ENCODE results near the gene MCRIP1. TPM values are rescaled to one million over a fixed set of nuclear protein-coding genes. Genes with fewer than 3 reads are reported as not detected.

The MCRIP1 gene
- total RNA-seq, 1 experiment from 2014 or later, result 30.9 TPM

DNA sequence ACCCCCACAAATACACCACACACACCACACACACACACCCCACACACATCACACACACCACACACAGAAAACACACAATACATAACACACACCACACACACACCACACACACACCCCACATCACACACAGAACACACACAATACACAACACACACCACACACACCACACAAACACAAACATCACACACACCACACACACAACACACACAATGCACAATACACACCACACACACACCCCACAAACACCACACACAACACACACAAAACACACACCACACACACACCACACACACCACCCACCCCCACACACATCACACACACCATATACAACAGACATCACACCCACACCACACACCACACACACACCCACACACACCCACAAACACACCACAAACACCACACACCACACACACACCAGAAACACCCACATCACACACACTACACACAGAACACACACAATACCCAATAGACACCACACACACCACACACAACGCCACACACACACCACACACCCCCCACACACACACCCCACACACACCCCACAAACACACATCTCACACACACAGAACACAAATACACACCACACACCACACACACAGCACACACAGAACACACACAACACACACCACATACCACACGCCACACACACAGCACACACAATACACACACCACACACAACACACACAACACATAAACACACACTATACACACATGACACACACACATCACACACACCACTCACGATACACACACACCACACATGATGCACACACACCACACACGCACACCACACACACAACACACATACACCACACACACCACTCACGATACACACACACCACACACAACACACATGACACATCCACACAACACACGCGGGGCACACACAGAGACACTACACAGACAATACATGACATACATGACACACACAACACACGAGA lies 40.1 kb downstream of the MCRIP1 start:
- DNase-seq (ENCODE audit: low read depth), result no peak
- in situ Hi-C loops (cut with HindIII; ENCODE audit: low pct_unique_long_range_greater_than_20kb, low sequenced_read_pairs), result no loop called here

Other genes starting within 250 kb of the MCRIP1 start
- 79.9 and 88.1 TPM in 2 replicates for gene NPLOC4, start 196.2 kb downstream of the MCRIP1 start, total RNA-seq (2014; rRNA removed; shearing (Covaris generic); ENCODE audit: low replicate concordance)
- 9.6 and 18.9 TPM in 2 replicates for gene TSPAN10, start 196.1 kb downstream of the MCRIP1 start, total RNA-seq (2014; rRNA removed; shearing (Covaris generic); ENCODE audit: low replicate concordance)
- gene PDE6G, start 176.7 kb downstream of the MCRIP1 start, total RNA-seq (2014; rRNA removed; shearing (Covaris generic); ENCODE audit: low replicate concordance), result 1.4 TPM in 1 of 2 replicates, not detected in the other
- gene OXLD1, start 166.7 kb downstream of the MCRIP1 start, total RNA-seq (2014; rRNA removed; shearing (Covaris generic); ENCODE audit: low replicate concordance), result 76.2 and 103 TPM in 2 replicates
- gene CCDC137, start 166.6 kb downstream of the MCRIP1 start, total RNA-seq (2014; rRNA removed; shearing (Covaris generic); ENCODE audit: low replicate concordance), result 33.8 and 39.2 TPM in 2 replicates
- 75.3 and 89.9 TPM in 2 replicates for gene ARL16, start 149.5 kb downstream of the MCRIP1 start, total RNA-seq (2014; rRNA removed; shearing (Covaris generic); ENCODE audit: low replicate concordance)
- 87.1 and 96.6 TPM in 2 replicates for gene HGS, start 149.3 kb downstream of the MCRIP1 start, total RNA-seq (2014; rRNA removed; shearing (Covaris generic); ENCODE audit: low replicate concordance)
- gene MRPL12, start 129.9 kb downstream of the MCRIP1 start, total RNA-seq (2014; rRNA removed; shearing (Covaris generic); ENCODE audit: low replicate concordance), result 185 and 238 TPM in 2 replicates
- gene SLC25A10, start 121.0 kb downstream of the MCRIP1 start, total RNA-seq (2014; rRNA removed; shearing (Covaris generic); ENCODE audit: low replicate concordance), result 93.2 and 105 TPM in 2 replicates
- not detected in 2 replicates for gene GCGR, start 29.1 kb downstream of the MCRIP1 start, total RNA-seq (2014; rRNA removed; shearing (Covaris generic); ENCODE audit: low replicate concordance)
- not detected in 2 replicates for gene PPP1R27, start 1.8 kb upstream of the MCRIP1 start, total RNA-seq (2014; rRNA removed; shearing (Covaris generic); ENCODE audit: low replicate concordance)
- 653 and 796 TPM in 2 replicates for gene P4HB, start 27.2 kb upstream of the MCRIP1 start, total RNA-seq (2014; rRNA removed; shearing (Covaris generic); ENCODE audit: low replicate concordance)
- gene ARHGDIA, start 38.0 kb upstream of the MCRIP1 start, total RNA-seq (2014; rRNA removed; shearing (Covaris generic); ENCODE audit: low replicate concordance), result 117 and 146 TPM in 2 replicates
- 279 and 312 TPM in 2 replicates for gene ALYREF, start 58.3 kb upstream of the MCRIP1 start, total RNA-seq (2014; rRNA removed; shearing (Covaris generic); ENCODE audit: low replicate concordance)
- gene ANAPC11, start 58.4 kb upstream of the MCRIP1 start, total RNA-seq (2014; rRNA removed; shearing (Covaris generic); ENCODE audit: low replicate concordance), result 220 and 309 TPM in 2 replicates
- gene NPB, start 68.9 kb upstream of the MCRIP1 start, total RNA-seq (2014; rRNA removed; shearing (Covaris generic); ENCODE audit: low replicate concordance), result 0.07 and 5.4 TPM in 2 replicates
- 26.2 and 59.9 TPM in 2 replicates for gene PCYT2, start 78.1 kb upstream of the MCRIP1 start, total RNA-seq (2014; rRNA removed; shearing (Covaris generic); ENCODE audit: low replicate concordance)
- 46.1 and 67.8 TPM in 2 replicates for gene SIRT7, start 84.9 kb upstream of the MCRIP1 start, total RNA-seq (2014; rRNA removed; shearing (Covaris generic); ENCODE audit: low replicate concordance)
- gene MAFG, start 94.4 kb upstream of the MCRIP1 start, total RNA-seq (2014; rRNA removed; shearing (Covaris generic); ENCODE audit: low replicate concordance), result 45.2 and 67.3 TPM in 2 replicates
- 272 and 283 TPM in 2 replicates for gene PYCR1, start 104.0 kb upstream of the MCRIP1 start, total RNA-seq (2014; rRNA removed; shearing (Covaris generic); ENCODE audit: low replicate concordance)
- gene MYADML2, start 113.9 kb upstream of the MCRIP1 start, total RNA-seq (2014; rRNA removed; shearing (Covaris generic); ENCODE audit: low replicate concordance), result not detected in 2 replicates
- gene NOTUM, start 127.9 kb upstream of the MCRIP1 start, total RNA-seq (2014; rRNA removed; shearing (Covaris generic); ENCODE audit: low replicate concordance), result not detected in 2 replicates
- 48.7 and 62.8 TPM in 2 replicates for gene ASPSCR1, start 144.3 kb upstream of the MCRIP1 start, total RNA-seq (2014; rRNA removed; shearing (Covaris generic); ENCODE audit: low replicate concordance)
- gene CENPX, start 189.6 kb upstream of the MCRIP1 start, total RNA-seq (2014; rRNA removed; shearing (Covaris generic); ENCODE audit: low replicate concordance), result 157 and 162 TPM in 2 replicates
- gene LRRC45, start 190.0 kb upstream of the MCRIP1 start, total RNA-seq (2014; rRNA removed; shearing (Covaris generic); ENCODE audit: low replicate concordance), result 40.3 and 51.4 TPM in 2 replicates
- 22.1 and 40.0 TPM in 2 replicates for gene RAC3, start 198.4 kb upstream of the MCRIP1 start, total RNA-seq (2014; rRNA removed; shearing (Covaris generic); ENCODE audit: low replicate concordance)
- 56.6 and 98.4 TPM in 2 replicates for gene DCXR, start 204.4 kb upstream of the MCRIP1 start, total RNA-seq (2014; rRNA removed; shearing (Covaris generic); ENCODE audit: low replicate concordance)
- 62.4 and 68.5 TPM in 2 replicates for gene RFNG, start 218.5 kb upstream of the MCRIP1 start, total RNA-seq (2014; rRNA removed; shearing (Covaris generic); ENCODE audit: low replicate concordance)
- 154 and 160 TPM in 2 replicates for gene GPS1, start 218.6 kb upstream of the MCRIP1 start, total RNA-seq (2014; rRNA removed; shearing (Covaris generic); ENCODE audit: low replicate concordance)
- gene DUS1L, start 232.5 kb upstream of the MCRIP1 start, total RNA-seq (2014; rRNA removed; shearing (Covaris generic); ENCODE audit: low replicate concordance), result 126 and 135 TPM in 2 replicates